HG03196 (cell line): ENCODE measurements around the gene RPS4Y2.

Source experiments
- ATAC-seq: cut with Tn5 transposase; IDR thresholded peaks from one replicate; pipeline ENCODE4 v1.9.1; 2021; ENCODE audit not compliant: unreplicated experiment

RPS4Y2 gene

DNA sequence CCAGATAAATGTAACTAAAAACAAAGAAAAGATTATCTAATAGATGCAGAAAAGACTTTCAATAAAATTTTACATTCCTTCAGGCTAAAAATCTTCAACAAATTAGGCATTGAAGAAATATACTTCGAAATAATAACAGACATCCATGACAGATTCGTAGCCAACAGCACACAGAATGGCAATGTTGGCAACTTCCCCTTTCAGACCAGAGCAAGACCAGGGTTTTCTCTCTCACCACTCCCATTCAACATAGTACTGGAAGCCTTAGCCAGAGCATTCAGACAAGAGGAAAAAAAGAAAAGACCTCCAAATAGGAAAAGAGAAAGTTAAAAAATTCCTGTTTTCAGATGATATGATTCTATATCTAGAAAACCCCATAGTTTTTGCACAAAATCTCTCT lies 61.2 kb downstream of the RPS4Y2 start:
- ATAC-seq, result no peak
